SKM-1 (cell line): ENCODE results near the gene ANO2.
"Not testable (repeated sequence)": the region's sequence is repeated elsewhere in the genome, so short reads cannot be mapped to it uniquely, and the experiment has no call there.

Experiments
- DNase-seq: peaks from one replicate; lab custom pipeline; 2025; ENCODE audit not compliant: unreplicated experiment; lab: John Stamatoyannopoulos, UW

Gene ANO2

DNA sequence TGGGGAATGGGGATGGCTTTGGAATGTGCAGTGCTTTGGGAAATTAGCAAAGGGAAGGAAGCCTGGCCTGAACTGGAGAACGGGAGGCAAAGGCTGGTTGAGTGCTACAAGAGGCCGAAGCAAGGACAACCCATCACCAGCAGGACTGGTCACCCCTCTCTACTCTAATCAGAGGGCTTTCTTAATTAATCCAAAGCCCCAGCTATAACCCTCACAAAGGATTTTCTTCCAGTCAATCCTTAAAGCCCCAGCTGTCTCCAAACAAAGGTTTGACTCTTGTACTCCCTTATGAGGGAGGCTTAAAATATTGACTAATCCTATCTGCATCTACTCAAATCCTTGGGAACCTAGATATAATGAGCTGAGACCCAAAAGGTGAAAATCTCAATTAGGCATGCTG, 256.8 kb downstream of the ANO2 start:
- DNase-seq, result no peak

GRCh38 chr12:5685935-5686334, 259.1 kb downstream of the ANO2 start:
- DNase-seq, result no peak

GRCh38 chr12:5684989-5685388, 260.1 kb downstream of the ANO2 start:
- no peak for DNase-seq

DNA sequence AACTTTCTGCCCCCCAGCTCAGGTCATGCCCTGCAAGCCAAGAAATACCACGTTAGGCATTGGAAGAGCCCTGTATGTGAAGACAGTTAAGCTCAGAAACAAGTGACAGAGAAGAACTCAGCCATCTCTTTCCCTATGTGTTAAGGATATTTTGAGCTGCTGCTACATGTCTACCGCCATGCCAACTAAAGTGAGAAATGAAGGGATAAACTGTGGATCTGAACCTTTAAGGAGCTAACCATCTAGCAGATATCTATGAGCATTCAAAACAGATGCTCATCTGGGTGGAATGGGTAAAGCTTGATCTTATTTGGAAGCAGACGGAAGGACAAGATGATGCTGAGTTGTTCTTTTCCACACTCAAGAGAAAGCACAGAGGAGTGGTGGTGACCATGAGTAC, 262.5 kb downstream of the ANO2 start:
- no peak for DNase-seq

DNA sequence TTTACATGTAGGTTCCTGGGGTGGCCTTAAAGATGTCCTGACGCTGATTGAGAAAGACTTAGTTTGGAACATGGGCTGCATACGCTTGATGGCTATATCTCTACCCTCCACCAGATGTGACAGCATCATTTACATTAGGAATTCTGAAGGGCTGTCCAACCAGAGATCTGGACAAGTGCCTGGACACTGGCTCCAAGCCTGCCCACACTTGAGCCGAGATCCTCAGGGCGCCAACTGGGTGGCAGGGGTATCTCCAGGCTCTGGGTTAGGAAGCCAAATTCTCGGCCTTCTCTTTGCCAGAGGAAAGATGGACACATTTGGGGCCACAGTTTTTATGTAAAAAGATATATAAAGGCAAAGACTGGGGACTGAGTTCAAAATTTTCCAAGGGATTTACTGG, 266.9 kb downstream of the ANO2 start:
- no peak for DNase-seq

DNA sequence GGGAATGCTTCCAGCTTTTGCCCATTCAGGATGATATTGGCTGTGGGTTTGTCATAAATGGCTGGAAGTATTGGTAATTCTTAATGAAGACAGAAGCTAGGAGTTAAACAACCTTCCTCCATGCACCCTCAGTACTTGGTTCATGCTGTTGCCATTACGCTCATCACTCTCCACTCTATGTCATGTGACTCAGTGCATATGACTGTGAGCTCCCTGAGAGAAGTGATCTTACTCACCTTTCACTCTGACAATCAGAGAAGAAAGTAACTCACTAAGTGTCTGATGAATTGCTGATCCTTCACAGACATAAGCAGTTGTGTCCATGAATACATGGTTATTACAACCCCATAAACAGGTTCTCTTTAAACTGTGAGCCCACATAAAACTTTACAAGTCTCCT, 275.4 kb downstream of the ANO2 start:
- not testable (repeated sequence) for DNase-seq

GRCh38 chr12:5665615-5666014, 279.4 kb downstream of the ANO2 start:
- DNase-seq, result no peak

DNA sequence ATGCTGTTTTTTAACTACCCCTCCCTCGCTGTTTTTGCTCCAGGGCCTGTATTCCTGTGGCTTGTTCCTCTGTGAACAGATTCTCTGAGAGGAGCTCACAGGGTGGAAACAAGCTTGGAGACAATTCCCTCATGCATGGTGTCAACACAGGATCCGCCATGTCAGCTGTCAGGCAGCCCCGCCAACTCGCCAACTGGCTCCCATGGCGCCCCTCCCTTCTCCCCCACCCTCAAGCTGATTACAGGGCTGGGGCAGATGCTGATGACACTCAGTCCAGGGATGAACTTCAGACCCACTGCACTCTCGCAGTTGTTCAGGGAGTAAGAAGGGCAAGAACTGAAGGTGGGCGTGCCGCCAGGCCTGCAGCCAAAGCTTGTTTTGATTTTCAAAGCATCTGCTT, 283.2 kb downstream of the ANO2 start:
- no peak for DNase-seq

- DNase-seq, result no peak
Measured at GRCh38 chr12:5660238-5660637, 284.8 kb downstream of the ANO2 start.

DNA sequence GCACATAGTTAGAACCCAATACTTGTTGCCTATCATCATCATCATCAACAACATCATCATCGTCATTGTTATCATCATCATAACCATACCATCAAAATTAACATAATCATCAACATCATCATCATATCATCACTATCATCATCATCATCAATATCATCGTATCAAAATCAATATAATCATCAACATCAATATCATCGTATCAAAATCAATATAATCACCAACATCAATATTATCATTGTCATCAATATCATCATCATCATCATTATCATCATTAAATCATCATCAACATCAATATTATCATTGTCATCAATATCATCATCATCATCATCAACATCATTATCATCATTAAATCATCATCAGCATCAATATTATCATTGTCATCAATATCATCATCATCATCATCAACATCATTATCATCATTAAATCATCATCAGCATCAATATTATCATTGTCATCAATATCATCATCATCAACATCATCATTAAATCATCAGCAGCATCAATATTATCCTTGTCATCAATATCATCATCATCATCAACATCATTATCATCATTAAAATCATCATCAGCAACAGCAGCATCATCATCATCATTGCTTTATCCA, 286.6 kb downstream of the ANO2 start:
- DNase-seq, result not testable (repeated sequence)

- no peak for DNase-seq
Measured at GRCh38 chr12:5656836-5657235, 288.2 kb downstream of the ANO2 start.

DNA sequence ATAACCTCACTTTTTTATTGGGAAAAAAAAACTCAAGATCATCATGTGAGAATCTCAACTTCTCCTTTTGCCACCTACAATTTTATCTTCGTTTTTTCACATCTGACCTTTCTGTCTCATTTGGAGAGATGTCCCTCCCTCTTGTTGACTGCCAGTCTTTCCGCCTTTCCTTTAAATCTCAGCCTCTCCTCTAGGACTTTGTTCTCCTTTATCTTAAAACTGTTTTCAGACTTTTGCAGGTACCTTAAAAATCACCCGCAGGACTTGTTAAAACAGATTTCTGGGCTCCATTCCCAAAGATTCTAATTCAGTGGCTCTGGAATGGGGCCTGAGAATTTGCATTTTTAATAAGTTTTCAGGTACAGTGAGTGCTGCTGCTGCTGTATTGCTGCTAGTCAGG, 289.9 kb downstream of the ANO2 start:
- DNase-seq, result no peak

- no peak for DNase-seq
Measured at GRCh38 chr12:5654019-5654418, 291.0 kb downstream of the ANO2 start.

GRCh38 chr12:5650829-5651461, 294.1 kb downstream of the ANO2 start:
- DNase-seq, result no peak

DNA sequence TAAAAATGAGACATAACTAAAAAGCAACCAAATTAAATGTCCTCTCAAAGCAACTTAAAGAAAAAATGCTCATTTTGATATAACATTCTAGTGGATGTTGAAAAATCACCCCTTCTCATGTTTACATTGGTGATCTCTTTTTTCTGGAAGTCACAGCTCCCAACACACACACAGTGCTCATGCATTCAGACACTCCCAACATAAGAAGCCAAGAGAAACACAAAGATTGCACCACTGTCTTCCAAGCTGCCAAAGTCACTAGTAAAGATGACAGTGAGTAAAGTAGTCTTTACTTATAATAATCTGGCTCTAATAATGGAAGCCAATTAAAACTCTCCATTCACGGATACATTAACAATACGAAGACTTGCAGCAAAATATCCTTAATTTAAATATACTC, 294.8 kb downstream of the ANO2 start:
- DNase-seq, result no peak

DNA sequence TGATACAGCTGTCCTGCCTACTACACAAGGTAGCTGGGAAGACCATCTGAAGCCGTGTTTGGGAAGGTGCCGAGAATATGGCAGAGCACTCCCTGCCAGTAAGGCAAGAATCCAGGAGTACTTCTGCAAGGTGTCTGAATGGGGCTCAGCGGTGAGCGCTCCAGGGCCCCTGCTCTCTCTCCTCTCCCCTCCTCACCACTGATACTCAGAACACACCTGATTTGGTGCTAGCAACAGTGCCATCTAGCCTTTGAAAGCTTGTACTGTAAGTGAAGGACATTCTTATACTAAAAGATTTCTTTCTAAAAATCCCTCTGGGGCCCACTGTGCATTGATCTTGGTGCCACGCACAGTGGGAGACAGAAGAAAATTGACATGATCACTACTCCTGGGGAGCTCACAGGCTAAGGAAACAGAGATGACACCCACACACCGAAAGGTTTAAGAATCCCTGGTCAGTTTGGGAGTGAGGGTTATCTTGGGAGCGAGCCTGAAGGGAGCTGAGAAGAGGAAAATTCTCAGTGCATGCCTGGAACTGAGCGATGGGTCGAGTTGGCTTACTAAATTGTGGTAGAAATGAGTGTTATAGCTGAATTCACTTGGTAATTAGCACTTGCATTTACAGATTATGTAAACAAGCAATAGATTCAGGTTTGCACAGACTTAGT, 296.2 kb downstream of the ANO2 start:
- no peak for DNase-seq

DNA sequence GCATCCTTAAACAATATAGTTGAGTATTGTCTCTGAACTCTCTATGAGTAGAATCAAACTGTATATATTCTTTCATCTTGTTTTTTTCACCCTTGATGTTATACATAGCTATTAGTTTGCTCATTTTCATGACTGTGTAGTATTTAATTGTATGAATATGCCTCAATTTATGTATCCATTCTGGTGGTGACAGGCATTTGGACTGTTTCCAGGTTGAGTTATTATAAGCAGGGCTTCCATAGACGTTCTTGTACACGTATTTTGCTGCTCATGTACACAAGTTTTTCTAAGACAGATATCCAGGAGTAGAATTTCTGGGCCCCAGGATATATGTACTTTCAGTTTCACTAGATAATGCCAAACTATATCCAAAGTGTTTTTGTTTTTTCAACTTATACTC, 301.8 kb downstream of the ANO2 start:
- DNase-seq, result no peak

GRCh38 chr12:5637698-5638097, 307.4 kb downstream of the ANO2 start:
- DNase-seq, result no peak

GRCh38 chr12:5636907-5637306, 308.2 kb downstream of the ANO2 start:
- DNase-seq, result no peak

DNA sequence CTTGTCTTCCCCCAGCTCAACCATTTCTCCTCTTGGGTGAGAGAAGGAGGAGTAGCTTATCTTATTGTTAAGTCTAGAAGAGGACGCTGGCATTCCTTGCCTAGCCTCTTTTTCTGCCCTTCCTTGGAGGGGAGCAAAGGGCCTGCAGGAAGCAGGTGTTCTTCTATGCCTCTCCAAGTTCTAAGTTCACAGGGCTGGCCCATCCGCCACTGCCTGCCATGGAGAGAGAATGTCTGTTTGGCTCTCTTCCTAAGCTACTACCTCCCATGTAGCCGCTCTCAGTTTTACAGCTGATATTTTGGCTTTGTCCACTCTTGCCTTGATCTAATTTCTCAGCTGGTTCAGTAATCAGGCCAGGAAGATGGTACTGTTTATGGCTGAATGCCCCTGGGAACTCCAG, 312.0 kb downstream of the ANO2 start:
- DNase-seq, result no peak

- no peak for DNase-seq
Measured at GRCh38 chr12:5632453-5632852, 312.6 kb downstream of the ANO2 start.

DNA sequence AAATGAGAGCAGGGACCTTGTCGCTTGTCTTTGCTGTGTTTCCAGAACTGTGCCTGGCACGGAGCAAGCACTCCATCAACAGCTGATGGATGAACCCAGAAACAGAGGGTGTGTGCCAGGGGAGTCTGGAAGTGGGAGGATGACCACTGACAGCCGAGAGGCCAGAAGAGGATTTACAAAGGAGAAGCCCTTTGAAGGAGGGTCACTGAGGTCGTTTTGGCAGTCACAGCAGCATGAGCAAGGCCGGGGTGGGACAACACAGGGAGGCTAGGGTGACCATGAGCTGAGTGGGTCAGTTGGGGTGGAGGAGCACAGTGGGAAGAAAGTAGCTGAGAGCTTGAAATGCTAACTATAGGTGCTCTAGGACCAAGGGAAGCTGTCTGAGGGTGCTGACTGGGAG, 313.6 kb downstream of the ANO2 start:
- DNase-seq, result no peak

DNA sequence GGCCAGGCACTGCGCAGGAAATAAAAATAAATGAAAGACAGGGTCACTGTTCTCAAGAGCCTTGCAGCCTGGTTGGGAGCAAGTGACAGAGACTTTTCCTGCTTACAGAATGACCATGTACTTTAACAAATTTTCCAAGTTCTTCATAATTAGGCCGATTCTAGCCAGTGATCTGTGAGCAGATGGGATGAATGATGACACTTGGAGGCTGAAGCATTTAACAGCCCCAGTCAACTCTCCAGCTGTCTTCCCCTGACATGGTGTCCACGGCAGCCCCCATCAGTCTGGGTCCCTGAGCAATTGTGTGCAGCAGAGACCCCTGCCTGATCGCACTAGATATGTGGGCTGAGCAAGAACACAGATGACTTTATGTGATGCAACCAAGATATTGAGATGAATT, 314.3 kb downstream of the ANO2 start:
- DNase-seq, result no peak
